ENCODE data around the gene ATP1A2. TPM values are rescaled to one million over a fixed set of nuclear protein-coding genes. Genes with fewer than 3 reads are reported as not detected.

ATP1A2 gene
- total RNA-seq, 1 donor from 2014 or later: 0.76 TPM

GRCh38 chr1:160167580-160167979 is 52.0 kb downstream of the ATP1A2 start:
- H3K9me3 Mint-ChIP-seq: no peaks in the 10 kb centered on the region
- TF ChIP-seq, protein P1, sequence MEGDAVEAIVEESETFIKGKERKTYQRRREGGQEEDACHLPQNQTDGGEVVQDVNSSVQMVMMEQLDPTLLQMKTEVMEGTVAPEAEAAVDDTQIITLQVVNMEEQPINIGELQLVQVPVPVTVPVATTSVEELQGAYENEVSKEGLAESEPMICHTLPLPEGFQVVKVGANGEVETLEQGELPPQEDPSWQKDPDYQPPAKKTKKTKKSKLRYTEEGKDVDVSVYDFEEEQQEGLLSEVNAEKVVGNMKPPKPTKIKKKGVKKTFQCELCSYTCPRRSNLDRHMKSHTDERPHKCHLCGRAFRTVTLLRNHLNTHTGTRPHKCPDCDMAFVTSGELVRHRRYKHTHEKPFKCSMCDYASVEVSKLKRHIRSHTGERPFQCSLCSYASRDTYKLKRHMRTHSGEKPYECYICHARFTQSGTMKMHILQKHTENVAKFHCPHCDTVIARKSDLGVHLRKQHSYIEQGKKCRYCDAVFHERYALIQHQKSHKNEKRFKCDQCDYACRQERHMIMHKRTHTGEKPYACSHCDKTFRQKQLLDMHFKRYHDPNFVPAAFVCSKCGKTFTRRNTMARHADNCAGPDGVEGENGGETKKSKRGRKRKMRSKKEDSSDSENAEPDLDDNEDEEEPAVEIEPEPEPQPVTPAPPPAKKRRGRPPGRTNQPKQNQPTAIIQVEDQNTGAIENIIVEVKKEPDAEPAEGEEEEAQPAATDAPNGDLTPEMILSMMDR (IDR thresholded peaks at IDR 0.05; ENCODE audit: unreplicated experiment): no peak
- no peak for DNase-seq (ENCODE audit: low spot score in 2 of 2, unreplicated experiment in 2 of 2)
- peaks cover 2% of the 10 kb centered on the region for H3K4me1 Mint-ChIP-seq
- H3K27ac Mint-ChIP-seq: no peak overlapping the region
- H3K27me3 Mint-ChIP-seq (ENCODE audit: low read depth): peaks cover 1% of the 10 kb centered on the region
- H3K4me3 Mint-ChIP-seq: no peak overlapping the region
- no peaks in the 10 kb centered on the region for H3K36me3 Mint-ChIP-seq

DNA sequence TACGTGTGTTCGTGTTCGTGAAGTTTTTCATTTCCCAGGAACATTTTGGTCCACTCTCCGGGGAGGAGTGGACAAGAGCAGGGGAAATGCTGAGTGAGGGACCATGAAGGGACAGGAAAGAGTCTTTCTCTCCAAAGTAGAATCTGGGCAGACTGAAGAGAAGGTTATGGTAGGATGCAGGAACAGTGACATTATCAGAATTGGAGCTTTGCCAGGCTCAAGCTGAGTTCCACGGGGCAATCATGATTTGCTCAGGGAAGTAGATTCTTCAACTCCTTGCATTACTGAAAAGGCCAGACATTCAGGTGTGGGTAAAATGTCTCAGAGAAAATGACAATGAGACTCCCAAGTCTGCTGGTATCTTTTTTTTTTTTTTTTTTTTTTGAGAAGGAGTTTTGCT is 52.5 kb downstream of the ATP1A2 start:
- TF ChIP-seq, protein P1 (IDR thresholded peaks at IDR 0.05; ENCODE audit: unreplicated experiment): no peak
- Mint-ChIP-seq H3K36me3 (no peaks in the 10 kb centered on the region), H3K27ac (no peak overlapping the region), H3K4me1 (peaks cover 2% of the 10 kb centered on the region), H3K4me3 (no peak overlapping the region), H3K9me3 (no peaks in the 10 kb centered on the region), H3K27me3 (ENCODE audit: low read depth) (peaks cover 5% of the 10 kb centered on the region)
- DNase-seq (ENCODE audit: low spot score in 2 of 2, unreplicated experiment in 2 of 2): no peak

DNA sequence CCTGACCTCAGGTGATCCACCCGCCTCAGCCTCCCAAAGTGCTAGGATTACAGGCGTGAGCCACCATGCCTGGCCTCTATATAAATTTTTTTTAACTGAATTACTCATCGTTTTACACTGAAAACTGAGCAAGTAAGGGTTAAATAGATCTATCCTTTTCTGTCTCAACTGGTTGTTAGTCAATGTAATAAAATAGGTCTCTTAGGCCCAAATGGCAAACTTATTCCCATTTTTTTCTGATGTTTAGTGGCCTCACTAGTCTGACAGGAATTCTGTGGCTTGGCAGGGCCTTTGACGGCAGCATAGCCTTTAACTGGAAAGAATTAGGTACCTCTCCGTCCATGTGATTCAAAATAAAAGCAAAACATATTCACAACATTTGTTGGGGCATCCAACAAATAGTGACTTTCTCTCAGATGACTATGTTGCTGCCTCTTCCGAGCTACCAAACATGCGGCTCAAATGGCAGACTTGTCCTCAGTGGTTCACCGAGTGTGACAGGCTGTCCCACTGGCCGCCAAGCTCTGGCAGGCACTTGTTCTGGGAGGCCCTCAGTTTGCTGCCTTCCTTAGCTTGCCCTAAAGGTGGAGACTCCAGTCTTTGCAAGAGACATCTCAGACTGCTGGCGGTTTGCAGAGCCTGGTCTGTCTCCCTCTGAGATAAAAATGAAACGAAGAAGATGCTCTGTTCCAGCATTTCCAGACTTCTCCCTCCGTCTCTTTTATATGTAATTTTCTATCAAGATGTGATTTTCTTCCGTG is 53.2 kb downstream of the ATP1A2 start:
- DNase-seq (ENCODE audit: low spot score in 2 of 2, unreplicated experiment in 2 of 2): no peak
- H3K27ac Mint-ChIP-seq: no peak overlapping the region
- H3K36me3 Mint-ChIP-seq: no peaks in the 10 kb centered on the region
- H3K4me3 Mint-ChIP-seq: no peak overlapping the region
- peaks cover 5% of the 10 kb centered on the region for H3K27me3 Mint-ChIP-seq (ENCODE audit: low read depth)
- TF ChIP-seq, protein P1 (IDR thresholded peaks at IDR 0.05; ENCODE audit: unreplicated experiment): no peak
- H3K4me1 Mint-ChIP-seq: peaks cover 2% of the 10 kb centered on the region
- no peaks in the 10 kb centered on the region for H3K9me3 Mint-ChIP-seq

- H3K4me3 Mint-ChIP-seq: no peak overlapping the region
- DNase-seq (ENCODE audit: low spot score in 2 of 2, unreplicated experiment in 2 of 2): no peak
- H3K9me3 Mint-ChIP-seq: no peaks in the 10 kb centered on the region
- peaks cover 2% of the 10 kb centered on the region for H3K4me1 Mint-ChIP-seq
- no peak overlapping the region for H3K27ac Mint-ChIP-seq
- no peaks in the 10 kb centered on the region for H3K36me3 Mint-ChIP-seq
- TF ChIP-seq, protein P1 (IDR thresholded peaks at IDR 0.05; ENCODE audit: unreplicated experiment): no peak
- H3K27me3 Mint-ChIP-seq (ENCODE audit: low read depth): peaks cover 5% of the 10 kb centered on the region
These were observed 54.2 kb downstream of the ATP1A2 start for GRCh38 chr1:160169553-160170399.

GRCh38 chr1:160171354-160171753 is 55.8 kb downstream of the ATP1A2 start:
- H3K27ac Mint-ChIP-seq: no peak overlapping the region
- H3K4me1 Mint-ChIP-seq: peaks cover 3% of the 10 kb centered on the region
- TF ChIP-seq, protein P1 (IDR thresholded peaks at IDR 0.05; ENCODE audit: unreplicated experiment): no peak
- H3K27me3 Mint-ChIP-seq (ENCODE audit: low read depth): peaks cover 5% of the 10 kb centered on the region
- no peaks in the 10 kb centered on the region for H3K36me3 Mint-ChIP-seq
- H3K9me3 Mint-ChIP-seq: no peaks in the 10 kb centered on the region
- no peak for DNase-seq (ENCODE audit: low spot score in 2 of 2, unreplicated experiment in 2 of 2)
- H3K4me3 Mint-ChIP-seq: no peak overlapping the region

Measured in mesothelial cell of epicardium (in vitro differentiated cells).